ENCODE data around the gene CDCA3. TPM values are rescaled to one million over a fixed set of nuclear protein-coding genes. Genes with fewer than 3 reads are reported as not detected.
"Not testable (repeated sequence)": the region's sequence is repeated elsewhere in the genome, so short reads cannot be mapped to it uniquely, and the experiment has no call there.

The CDCA3 gene
- total and polyA plus RNA-seq, 2 of the 4 experiments (the other 2 are of a cell fraction): 23.5 to 61.0 TPM

DNA sequence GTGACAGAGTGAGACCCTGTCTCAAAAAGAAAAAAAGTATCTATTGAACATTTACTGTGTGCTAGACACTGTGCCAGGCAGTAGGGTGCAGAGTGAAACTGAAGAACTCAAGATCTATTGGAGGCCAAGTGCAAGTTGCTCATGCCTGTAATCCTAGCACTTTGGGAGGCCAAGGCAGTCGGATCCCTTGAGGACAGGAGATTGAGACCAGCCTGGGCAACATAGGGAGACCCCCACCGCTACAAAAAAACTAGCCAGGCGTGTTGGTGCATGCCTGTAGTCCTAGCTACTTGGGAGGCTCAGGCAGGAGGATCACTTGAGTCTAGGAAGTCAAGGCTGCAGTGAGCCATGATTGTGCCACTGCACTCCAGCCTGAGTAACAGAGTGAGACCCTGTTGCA, 41.6 kb upstream of the CDCA3 start:
- POLR2A ChIA-PET (ENCODE audit: unreplicated experiment); in situ Hi-C loops (cut with MboI; ENCODE audit: low sequenced_read_pairs); H3K27me3 ChIP-seq (ENCODE audit: control insufficient read depth, insufficient read depth, low read length); H3K9me3 ChIP-seq (ENCODE audit: control insufficient read depth, insufficient read depth, low read length); H4K91ac ChIP-seq (ENCODE audit: insufficient read depth, low read depth, low read length); H3K9ac ChIP-seq (ENCODE audit: low read depth, low read length); H3K4ac ChIP-seq (ENCODE audit: low read depth, low read length); H3K27ac ChIP-seq (ENCODE audit: insufficient read depth, low read length); H2BK15ac ChIP-seq (ENCODE audit: low read depth, low read length); CTCF ChIA-PET; dilution Hi-C loops (cut with HindIII; ENCODE audit: low sequenced_read_pairs, unreplicated experiment); H3K9me1 ChIP-seq (ENCODE audit: insufficient read depth, low read length); H2BK120ac ChIP-seq (ENCODE audit: low read depth, low read length); H2BK5ac ChIP-seq (ENCODE audit: low read depth, low read length, poor library complexity, severe bottlenecking); H3K4me3 ChIP-seq (ENCODE audit: insufficient read depth, low read depth, low read length); H4K5ac ChIP-seq (ENCODE audit: low read depth, low read length); H2AK5ac ChIP-seq (ENCODE audit: low read depth, low read length); BruUV-seq (replicated peaks); H3K18ac ChIP-seq (ENCODE audit: low read depth, low read length); H4K20me1 ChIP-seq (ENCODE audit: insufficient read depth, low read length); ATAC-seq (ENCODE audit: low read depth); H2BK20ac ChIP-seq (ENCODE audit: low read depth, low read length); H2AFZ ChIP-seq (replicated peaks; ENCODE audit: low read length, poor library complexity); H2AK9ac ChIP-seq (replicated peaks; ENCODE audit: low read depth, low read length, poor library complexity); H3K4me2 ChIP-seq (ENCODE audit: low read depth, low read length); H3K36me3 ChIP-seq (ENCODE audit: control insufficient read depth, insufficient read depth, low read length); intact Hi-C loops (cut with micrococcal nuclease); H3K23ac ChIP-seq (ENCODE audit: low read depth, low read length); DNase-seq; H3K14ac ChIP-seq (replicated peaks; ENCODE audit: low read depth, low read length); H3K4me1 ChIP-seq (ENCODE audit: control insufficient read depth, insufficient read depth, low read length); H3K56ac ChIP-seq (ENCODE audit: extremely low read depth, insufficient read depth, low read length); H4K8ac ChIP-seq (ENCODE audit: low read depth in 2 of 2, low read length in 2 of 2): not testable (repeated sequence)
- 95% methylated on average over 3 of the region's 3 CpGs; no CpG with 5 or more reads in 1 of the 2 experiments for WGBS, 2 experiments (ENCODE audit: extremely low coverage in 2 of 2, insufficient read length in 1 of 2)
- peaks cover 5 to 20% of the 10 kb centered on the region in 2 experiments; a peak in 3 of 4 replicates for H3K79me1 ChIP-seq (ENCODE audit: low read depth in 1 of 2, low read length in 2 of 2)
